Ishikawa (cell line): ENCODE results near the gene ITGAX.

Experiments used
- CREB1 ChIP-seq: IDR thresholded peaks from 2 replicates; pipeline ENCODE4 v1.6.1; 2012; ENCODE audit warnings: low read depth
- EGR1 ChIP-seq: IDR thresholded peaks from 2 replicates; pipeline ENCODE4 v1.6.1; 2012
- FOXM1 ChIP-seq: IDR thresholded peaks from 2 replicates; pipeline ENCODE4 v1.6.1; 2012; ENCODE audit warnings: low read depth, borderline replicate concordance
- MAX ChIP-seq: IDR thresholded peaks from 2 replicates; pipeline ENCODE4 v1.6.1; 2012
- RAD21 ChIP-seq: IDR thresholded peaks from 2 replicates; pipeline ENCODE4 v1.6.1; 2012; ENCODE audit warnings: low read depth
- REST ChIP-seq: IDR thresholded peaks from 2 replicates; pipeline ENCODE4 v1.6.1; 2012; ENCODE audit warnings: low read depth, mild to moderate bottlenecking
- TAF1 ChIP-seq: IDR thresholded peaks from 2 replicates; pipeline ENCODE4 v1.6.1; 2012; ENCODE audit warnings: low read depth, mild to moderate bottlenecking
- TEAD4 ChIP-seq: IDR thresholded peaks from 2 replicates; pipeline ENCODE4 v1.6.1; 2012
- YY1 ChIP-seq: IDR thresholded peaks from 2 replicates; pipeline ENCODE4 v1.6.1; 2012; ENCODE audit warnings: low read depth

- TF ChIP-seq REST = no peak
- TF ChIP-seq EGR1 = no peak
- no peak for TF ChIP-seq TAF1
- TF ChIP-seq FOXM1 = no peak
- no peak for TF ChIP-seq RAD21
- no peak for TF ChIP-seq TEAD4
- TF ChIP-seq YY1 = no peak
- TF ChIP-seq CREB1 = no peak
- TF ChIP-seq MAX = no peak
These were observed 75.5 kb downstream of the ITGAX start for GRCh38 chr16:31430380-31431052.
